Middle frontal gyrus (tissue), 1 donor: ENCODE measurements around the gene GSDMA.
"Not testable (repeated sequence)": the region's sequence is repeated elsewhere in the genome, so short reads cannot be mapped to it uniquely, and the experiment has no call there.

Experiments used
- DNase-seq: peaks from one replicate; pipeline ENCODE4 v3.0.0-alpha.2; 2015; ENCODE audit warnings: low spot score; ENCODE audit errors: extremely low spot score

The GSDMA gene

DNA sequence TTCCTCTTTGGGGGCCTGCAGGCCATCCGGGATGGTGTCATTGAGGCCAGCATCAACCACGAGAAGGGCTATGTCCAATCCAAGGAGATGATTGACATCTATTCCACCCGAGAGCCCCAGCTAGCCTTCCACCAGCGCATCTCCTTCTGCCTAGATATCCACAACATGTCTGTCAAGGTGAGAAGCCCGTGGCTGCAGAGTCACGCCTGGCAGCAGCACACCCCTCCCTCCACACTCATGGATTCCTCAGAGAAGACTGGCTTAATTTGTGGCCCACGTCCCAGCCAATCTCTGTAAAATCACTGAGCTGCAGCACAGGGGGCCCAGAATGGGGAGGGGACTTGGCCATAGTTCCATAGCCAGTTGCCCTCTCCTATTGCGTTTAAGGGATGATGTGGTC, 33.4 kb downstream of the GSDMA start:
- DNase-seq = no peak

DNA sequence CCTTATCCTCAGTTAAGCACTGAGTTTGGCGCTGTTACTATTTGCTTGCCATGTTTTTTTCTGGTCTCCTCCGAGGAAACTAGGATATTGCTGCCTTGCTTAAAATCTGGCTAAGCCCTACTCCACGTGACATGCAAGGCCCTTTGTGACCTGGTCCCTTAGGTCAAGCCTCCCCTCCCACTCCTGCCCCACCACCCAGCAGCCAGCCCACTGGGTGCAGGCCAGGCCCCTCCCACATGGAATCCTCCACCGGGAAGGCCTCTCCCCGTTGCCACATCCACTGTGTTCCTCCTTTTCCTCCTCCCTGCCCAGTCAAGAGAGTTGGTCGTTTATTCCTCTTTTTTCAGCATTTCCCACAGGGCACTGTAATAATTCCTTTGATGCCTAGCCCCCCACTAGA, 34.0 kb downstream of the GSDMA start:
- DNase-seq = no peak

DNA sequence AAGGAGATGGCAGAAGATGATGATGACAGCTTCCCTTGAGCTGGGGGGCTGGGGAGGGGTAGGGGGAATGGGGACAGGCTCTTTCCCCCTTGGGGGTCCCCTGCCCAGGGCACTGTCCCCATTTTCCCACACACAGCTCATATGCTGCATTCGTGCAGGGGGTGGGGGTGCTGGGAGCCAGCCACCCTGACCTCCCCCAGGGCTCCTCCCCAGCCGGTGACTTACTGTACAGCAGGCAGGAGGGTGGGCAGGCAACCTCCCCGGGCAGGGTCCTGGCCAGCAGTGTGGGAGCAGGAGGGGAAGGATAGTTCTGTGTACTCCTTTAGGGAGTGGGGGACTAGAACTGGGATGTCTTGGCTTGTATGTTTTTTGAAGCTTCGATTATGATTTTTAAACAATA, 34.7 kb downstream of the GSDMA start:
- DNase-seq = no peak

DNA sequence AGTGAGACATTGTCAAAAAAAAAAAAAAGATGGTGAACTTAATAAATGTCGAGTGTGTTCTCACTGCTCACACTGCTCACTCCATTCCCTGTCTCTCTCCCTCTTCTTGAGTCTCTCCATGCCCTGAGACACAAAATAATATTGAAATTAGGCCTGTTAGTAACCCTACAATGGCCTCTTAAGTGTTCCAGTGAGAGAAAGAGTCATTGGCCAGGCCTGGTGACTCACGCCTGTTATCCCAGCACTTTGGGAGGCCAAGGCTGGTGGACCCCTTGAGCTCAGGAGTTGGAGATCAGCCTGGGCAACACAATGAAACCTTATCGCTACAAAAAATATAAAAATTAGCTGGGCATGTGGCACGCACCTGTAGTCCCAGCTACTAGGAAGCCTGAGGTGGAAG, 36.3 kb downstream of the GSDMA start:
- DNase-seq = no peak

DNA sequence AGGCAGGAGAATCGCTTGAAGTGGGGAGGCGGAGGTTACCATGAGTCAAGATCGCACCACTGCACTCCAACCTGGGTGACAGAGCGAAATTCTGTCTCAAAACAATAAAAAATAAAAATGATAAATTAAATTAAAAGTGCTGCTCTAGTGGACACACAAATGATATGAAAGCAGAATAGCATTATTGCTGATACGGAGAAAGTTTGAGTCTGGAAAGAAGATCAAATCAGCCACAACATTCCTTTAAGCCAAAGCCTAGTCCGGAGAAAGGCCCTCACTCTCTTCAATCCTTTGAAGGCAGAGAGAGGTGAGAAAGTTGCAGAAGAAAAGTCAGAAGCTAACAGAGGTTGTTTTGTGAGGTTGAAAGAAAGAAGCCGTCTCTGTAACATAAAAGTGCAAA, 37.4 kb downstream of the GSDMA start:
- DNase-seq = no peak

DNA sequence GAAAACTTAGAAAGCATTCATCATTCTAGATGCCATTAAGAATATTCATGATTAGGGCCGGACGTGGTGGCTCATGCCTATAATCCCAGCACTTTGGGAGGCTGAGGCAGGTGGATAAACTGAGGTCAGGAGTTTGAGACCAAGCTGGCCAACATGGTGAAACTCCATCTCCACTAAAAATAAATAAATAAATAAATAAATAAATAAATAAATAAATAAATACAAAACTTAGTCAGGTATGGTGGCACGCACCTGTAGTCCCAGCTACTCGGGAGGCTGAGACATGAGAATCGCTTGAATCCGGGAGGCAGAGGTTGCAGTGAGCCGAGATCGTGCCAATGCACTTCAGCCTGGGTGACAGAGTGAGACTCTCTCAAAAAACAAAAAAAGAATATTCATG, 38.5 kb downstream of the GSDMA start:
- DNase-seq = not testable (repeated sequence)

DNA sequence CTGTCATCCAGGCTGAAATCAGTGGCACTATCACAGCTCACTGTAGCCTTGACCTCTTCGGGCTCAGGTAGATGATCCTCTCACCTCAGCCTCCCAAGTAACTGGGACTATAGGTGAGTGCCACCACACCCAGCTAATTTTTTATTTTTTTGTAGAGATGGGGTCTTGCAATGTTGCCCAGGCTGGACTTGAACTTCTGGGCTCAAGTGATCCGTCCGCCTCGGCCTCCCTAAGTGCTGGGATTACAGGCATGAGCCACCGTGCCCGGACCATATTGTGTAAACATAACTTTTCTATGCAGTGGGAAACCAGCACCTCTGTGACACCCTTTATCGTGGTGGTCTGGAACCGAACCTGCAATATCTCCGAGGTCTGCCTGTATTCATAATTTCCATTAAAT, 41.3 kb downstream of the GSDMA start:
- no peak for DNase-seq

DNA sequence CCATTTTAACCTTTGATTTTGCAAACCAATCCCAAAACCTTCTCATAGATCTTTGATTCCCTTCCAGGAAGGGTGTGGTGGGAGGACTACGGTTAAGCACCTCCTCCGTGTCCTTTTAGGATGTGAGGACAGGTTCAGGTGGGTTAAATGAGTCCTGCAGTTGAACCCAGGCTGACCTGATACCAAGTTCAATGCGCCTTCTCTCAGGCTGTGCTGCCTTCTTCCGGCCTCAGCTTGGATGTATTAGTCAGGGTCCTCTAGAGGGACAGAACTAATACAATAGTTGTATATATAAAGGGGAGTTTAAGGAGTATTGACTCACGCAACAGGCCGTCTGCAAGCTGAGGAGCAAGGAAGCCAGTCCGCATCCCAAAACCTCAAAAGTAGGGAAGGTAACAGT, 41.9 kb downstream of the GSDMA start:
- DNase-seq = no peak

DNA sequence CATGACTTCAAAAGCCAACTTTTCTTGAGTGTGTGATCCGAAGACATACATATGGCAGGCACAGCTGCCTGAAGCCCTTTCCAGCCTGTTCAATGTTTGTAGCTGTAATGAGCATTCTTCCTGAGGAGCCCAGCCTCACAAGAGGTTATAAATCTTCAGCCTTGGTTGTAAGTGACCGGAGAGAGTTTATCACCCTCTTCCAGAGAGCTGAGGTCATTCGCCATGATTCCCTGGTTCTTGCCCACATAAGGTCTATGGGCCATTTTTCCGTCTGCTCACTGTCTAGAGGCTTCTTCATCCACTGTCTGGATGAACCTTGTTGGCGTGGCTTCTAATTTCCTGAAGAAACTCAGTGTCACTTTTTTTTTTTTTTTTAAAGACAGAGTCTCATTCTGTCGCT, 42.7 kb downstream of the GSDMA start:
- no peak for DNase-seq

DNA sequence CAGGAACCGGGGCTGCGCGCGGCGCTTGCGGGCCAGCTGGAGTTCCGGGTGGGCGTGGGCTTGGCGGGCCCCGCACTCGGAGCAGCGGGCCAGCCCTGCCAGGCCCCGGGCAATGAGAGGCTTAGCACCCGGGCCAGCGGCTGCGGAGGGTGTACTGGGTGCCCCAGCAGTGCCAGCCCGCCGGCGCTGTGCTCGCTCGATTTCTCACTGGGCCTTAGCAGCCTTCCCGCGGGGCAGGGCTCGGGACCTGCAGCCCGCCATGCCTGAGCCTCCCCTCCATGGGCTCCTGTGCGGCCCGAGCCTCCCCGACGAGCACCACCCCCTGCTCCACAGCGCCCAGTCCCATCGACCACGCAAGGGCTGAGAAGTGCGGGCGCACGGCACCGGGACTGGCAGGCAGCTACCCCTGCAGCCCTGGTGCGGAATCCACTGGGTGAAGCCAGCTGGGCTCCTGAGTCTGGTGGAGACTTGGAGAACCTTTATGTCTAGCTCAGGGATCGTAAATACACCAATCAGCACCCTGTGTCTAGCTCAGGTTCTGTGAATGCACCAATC, 48.2 kb downstream of the GSDMA start:
- DNase-seq = not testable (repeated sequence)

DNA sequence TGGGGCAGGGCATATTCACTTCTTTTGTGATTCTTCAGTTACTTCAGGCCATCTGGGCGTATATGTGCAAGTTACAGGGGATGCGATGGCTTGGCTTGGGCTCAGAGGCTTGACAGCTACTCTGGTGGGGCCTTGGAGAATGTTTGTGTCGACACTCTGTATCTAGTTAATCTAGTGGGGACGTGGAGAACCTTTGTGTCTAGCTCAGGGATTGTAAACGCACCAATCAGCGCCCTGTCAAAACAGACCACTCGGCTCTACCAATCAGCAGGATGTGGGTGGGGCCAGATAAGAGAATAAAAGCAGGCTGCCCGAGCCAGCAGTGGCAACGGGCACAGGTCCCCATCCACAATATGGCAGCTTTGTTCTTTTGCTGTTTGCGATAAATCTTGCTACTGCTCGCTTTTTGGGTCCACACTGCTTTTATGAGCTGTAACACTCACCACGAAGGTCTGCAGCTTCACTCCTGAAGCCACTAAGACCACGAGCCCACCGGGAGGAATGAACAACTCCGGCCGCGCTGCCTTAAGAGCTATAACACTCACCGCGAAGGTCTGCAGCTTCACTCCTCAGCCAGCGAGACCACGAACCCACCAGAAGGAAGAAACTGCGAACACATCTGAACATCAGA, 49.3 kb downstream of the GSDMA start:
- not testable (repeated sequence) for DNase-seq

DNA sequence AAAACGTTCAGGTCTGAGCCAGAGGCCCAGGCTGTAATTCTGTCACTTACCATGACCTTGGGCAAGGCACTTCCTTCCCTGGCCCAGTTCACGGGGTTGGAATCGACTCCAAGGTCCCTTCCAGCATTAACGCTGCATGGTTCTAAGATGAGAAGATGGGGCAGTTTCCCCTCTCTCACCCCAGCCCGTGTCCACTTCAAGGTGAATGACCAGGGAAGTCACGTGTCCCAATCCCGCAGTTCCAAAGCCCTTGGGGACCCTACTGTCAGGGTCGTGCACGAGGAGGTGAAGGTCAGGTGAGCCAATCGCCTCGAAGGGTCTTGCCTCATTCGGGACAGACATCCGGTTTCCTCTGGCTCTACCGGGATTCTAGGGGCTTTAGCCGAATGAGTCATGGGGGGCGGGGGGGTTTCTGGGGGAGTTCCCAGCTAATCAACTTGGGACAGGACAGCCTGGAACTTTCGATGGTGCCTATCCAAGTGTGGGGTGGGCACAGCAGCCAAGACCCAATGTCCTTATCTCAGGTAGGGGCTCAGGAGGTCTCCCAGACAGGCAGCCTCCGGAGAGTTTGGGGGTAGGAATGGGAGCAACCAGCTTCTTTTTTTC, 51.7 kb downstream of the GSDMA start:
- DNase-seq = no peak

DNA sequence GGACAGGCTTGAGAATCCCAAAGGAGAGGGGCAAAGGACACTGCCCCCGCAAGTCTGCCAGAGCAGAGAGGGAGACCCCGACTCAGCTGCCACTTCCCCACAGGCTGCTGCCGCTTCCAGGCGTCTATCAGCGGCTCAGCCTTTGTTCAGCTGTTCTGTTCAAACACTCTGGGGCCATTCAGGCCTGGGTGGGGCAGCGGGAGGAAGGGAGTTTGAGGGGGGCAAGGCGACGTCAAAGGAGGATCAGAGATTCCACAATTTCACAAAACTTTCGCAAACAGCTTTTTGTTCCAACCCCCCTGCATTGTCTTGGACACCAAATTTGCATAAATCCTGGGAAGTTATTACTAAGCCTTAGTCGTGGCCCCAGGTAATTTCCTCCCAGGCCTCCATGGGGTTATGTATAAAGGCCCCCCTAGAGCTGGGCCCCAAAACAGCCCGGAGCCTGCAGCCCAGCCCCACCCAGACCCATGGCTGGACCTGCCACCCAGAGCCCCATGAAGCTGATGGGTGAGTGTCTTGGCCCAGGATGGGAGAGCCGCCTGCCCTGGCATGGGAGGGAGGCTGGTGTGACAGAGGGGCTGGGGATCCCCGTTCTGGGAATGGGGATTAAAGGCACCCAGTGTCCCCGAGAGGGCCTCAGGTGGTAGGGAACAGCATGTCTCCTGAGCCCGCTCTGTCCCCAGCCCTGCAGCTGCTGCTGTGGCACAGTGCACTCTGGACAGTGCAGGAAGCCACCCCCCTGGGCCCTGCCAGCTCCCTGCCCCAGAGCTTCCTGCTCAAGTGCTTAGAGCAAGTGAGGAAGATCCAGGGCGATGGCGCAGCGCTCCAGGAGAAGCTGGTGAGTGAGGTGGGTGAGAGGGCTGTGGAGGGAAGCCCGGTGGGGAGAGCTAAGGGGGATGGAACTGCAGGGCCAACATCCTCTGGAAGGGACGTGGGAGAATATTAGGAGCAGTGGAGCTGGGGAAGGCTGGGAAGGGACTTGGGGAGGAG, 52.5 kb downstream of the GSDMA start, which contains the start of gene CSF3:
CSF3 (plus strand) TSS at position 436 of the 993 bp plus-strand sequence; CDS start at position 471, 35 bp downstream.
- DNase-seq = no peak

DNA sequence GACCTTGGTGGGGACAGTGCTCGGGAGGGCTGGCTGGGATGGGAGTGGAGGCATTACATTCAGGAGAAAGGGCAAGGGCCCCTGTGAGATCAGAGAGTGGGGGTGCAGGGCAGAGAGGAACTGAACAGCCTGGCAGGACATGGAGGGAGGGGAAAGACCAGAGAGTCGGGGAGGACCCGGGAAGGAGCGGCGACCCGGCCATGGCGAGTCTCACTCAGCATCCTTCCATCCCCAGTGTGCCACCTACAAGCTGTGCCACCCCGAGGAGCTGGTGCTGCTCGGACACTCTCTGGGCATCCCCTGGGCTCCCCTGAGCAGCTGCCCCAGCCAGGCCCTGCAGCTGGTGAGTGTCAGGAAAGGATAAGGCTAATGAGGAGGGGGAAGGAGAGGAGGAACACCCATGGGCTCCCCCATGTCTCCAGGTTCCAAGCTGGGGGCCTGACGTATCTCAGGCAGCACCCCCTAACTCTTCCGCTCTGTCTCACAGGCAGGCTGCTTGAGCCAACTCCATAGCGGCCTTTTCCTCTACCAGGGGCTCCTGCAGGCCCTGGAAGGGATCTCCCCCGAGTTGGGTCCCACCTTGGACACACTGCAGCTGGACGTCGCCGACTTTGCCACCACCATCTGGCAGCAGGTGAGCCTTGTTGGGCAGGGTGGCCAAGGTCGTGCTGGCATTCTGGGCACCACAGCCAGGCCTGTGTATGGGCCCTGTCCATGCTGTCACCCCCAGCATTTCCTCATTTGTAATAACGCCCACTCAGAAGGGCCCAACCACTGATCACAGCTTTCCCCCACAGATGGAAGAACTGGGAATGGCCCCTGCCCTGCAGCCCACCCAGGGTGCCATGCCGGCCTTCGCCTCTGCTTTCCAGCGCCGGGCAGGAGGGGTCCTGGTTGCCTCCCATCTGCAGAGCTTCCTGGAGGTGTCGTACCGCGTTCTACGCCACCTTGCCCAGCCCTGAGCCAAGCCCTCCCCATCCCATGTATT, 53.5 kb downstream of the GSDMA start:
- no peak for DNase-seq

DNA sequence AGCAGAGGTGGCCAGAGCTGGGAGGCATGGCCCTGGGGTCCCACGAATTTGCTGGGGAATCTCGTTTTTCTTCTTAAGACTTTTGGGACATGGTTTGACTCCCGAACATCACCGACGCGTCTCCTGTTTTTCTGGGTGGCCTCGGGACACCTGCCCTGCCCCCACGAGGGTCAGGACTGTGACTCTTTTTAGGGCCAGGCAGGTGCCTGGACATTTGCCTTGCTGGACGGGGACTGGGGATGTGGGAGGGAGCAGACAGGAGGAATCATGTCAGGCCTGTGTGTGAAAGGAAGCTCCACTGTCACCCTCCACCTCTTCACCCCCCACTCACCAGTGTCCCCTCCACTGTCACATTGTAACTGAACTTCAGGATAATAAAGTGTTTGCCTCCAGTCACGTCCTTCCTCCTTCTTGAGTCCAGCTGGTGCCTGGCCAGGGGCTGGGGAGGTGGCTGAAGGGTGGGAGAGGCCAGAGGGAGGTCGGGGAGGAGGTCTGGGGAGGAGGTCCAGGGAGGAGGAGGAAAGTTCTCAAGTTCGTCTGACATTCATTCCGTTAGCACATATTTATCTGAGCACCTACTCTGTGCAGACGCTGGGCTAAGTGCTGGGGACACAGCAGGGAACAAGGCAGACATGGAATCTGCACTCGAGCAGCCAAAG, 54.7 kb downstream of the GSDMA start:
- DNase-seq = no peak

DNA sequence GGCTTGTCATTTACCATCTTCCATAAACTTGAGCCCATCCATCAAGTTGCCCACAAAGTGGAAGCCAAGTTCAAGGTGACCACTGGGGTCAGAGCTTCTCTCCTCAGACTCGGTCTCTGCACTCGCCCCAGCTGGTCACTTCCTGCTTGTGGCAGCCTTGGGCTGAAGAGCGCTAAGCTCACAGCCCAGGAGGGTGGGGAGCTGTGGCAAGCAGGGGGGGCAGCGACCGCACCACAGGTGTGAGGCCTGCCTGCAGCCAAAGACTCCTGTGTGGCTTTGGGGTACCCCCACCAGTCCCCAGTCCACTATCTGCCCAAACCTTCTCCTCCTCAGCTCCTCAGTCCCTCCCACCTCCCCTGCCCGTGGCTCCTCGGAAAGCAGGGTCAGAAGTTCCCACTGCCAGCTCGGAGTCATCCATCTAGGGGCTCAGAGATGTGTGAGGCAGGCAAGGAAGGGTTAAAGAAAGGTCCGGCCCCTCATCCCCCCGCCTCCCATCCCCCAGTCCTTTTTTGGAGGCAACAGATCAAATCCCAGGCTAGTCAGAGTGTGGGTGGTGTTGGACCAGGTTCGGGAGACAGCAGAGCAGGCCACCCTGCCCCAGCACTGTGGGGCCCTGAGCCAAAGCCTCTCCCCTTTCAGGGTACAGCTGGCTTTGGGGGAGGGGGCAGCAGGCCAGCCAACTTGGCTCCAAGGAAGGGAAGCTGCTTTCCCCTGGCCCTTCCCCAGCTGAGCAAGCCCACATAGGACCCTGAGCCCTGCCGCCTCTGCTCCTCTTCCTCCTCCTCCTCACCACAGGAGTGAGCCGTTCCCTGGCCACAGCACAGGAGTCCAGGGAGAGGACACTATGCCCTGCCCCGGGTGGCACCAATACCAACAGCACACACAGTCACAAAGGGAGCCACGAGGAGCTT, 55.7 kb downstream of the GSDMA start:
- no peak for DNase-seq

DNA sequence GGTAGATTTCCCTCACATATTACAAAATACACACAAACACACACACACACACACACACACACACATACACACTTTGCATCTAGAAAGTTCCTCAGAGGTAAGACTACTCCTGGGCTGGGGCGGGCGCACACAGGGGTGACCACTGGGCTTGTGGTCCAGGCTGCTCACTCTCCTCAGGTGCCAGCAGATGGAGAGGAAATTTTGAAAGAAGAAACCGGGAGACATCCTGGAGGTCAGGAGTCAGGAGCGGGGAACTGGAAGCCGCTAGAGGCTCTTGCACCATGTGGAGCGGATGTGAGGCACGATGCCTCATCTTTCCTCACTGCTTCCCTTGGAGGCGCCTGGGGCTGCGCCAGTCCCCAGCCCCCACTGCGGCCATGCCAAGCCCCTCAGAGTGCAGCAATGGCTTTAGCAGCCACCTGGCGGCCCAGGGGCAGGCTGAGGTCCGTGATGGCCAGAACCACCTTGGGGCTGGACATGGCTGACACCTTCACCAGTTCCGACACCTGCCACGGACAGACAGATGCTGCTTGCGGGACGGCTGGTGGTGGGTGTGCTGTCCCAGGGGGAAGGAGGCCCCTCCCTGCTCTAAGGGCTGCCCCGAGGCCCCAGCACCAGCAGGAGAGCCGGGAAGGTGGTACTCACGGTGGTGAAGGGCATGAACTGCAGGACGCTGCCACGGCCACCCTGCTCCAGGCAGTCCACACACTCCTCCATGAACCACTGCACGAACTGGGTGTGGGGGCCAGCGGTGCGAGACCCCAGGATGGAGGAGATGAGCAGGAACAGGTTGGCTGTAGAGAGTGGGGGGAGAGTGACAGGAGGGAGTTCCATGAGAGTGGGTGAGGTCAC, 56.6 kb downstream of the GSDMA start:
- no peak for DNase-seq

DNA sequence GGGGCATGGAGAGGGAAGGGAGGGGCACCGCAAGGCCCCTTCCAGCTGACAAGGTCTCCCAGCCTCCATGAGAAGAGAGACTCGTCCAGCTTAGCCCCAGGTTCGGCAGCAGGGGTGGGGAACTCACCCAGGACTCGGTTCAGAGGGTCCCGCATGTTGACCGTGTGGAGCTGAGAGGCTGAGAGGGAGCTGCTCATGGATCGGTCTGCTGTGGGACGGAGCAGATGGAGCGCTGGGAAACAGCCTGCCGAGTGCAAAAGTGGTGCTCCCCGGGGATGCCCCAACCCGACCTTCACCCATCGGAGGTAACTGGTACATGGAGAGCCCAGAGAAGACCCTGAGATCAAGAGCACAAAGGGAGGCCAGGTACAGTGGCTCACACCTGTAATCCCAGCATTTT, 57.3 kb downstream of the GSDMA start:
- DNase-seq = no peak
